ENCODE measurements around the gene KRT75. TPM values are rescaled to one million over a fixed set of nuclear protein-coding genes. Genes with fewer than 3 reads are reported as not detected.

KRT75 gene
- total and polyA plus RNA-seq, 2 donors (not counting 3 experiments of a cell fraction or from before 2014, with no cell fraction given): not detected

DNA sequence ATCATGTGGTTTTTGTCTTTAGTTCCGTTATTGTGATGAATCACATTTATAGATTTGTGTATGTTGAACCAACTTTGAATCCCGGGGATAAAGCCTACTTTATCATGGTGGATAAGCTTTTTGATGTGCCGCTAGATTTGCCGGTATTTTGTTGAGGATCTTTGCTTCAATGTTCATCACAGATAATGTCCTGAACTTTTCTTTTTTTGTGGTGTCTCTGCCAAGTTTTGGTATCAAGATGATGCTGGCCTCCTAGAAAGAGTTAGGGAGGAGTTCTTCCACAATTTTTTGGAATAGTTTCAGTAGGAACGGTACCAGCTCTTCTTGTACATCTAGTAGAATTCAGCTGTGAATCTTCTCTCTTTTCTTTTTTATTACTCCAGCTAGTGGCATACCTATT, 24.7 kb upstream of the KRT75 start:
- DNase-seq (ENCODE audit: low read depth, low spot score) (no peak), FAIRE-seq (no peak)
- Histone ChIP-seq H3K9me1 (replicated peaks; ENCODE audit: control insufficient read depth, extremely low read depth, insufficient read depth, low read length) (no peaks in the 10 kb centered on the region), H3K9me3 (replicated peaks; ENCODE audit: control insufficient read depth, insufficient read depth, low read length) (no peaks in the 10 kb centered on the region), H3K4me1 (ENCODE audit: control insufficient read depth, extremely low read depth, insufficient read depth, low read length) (no peaks in the 10 kb centered on the region), H3K27me3 (ENCODE audit: control insufficient read depth in 2 of 2, insufficient read depth in 2 of 2, low read length in 2 of 2) (peaks cover 5 to 8% of the 10 kb centered on the region in 2 experiments), H3K4me2 (ENCODE audit: insufficient read depth, low read length) (no peak overlapping the region), H3K9ac (replicated peaks; ENCODE audit: extremely low read depth, insufficient read depth, low read length) (no peak overlapping the region), H4K20me1 (replicated peaks; ENCODE audit: control insufficient read depth, extremely low read depth, insufficient read depth, low read length) (no peaks in the 10 kb centered on the region), H2AFZ (ENCODE audit: low read depth, low read length) (no peak overlapping the region), H3K36me3 (ENCODE audit: control insufficient read depth in 2 of 2, extremely low read depth in 1 of 2, insufficient read depth in 2 of 2, low read length in 2 of 2) (no peaks in the 10 kb centered on the region), H3K27ac (ENCODE audit: insufficient read depth, low read depth, low read length) (no peak overlapping the region), H3K79me2 (ENCODE audit: control insufficient read depth, insufficient read depth, low read length) (no peaks in the 10 kb centered on the region), H3K4me3 (replicated peaks in 1 of 3; ENCODE audit: insufficient read depth in 1 of 3, low read depth in 1 of 3, low read length in 3 of 3) (no peak overlapping the region)
- no TSS peak for BruUV-seq (replicated peaks)
- intact Hi-C loops (cut with micrococcal nuclease): no loop called here
- dilution Hi-C loops (cut with MboI; ENCODE audit: extremely low pct_ligation_motif_present, low sequenced_read_pairs): no loop called here
- POLR2A ChIA-PET: interaction anchor here (0.6 kb wide), 1 partner anchor 511 kb away, joined by 4 read pairs; no protein-coding TSS in a partner anchor
- CTCF ChIA-PET: no interaction called here
- TF ChIP-seq MYC (IDR thresholded peaks at IDR 0.05; ENCODE audit: low read depth, low read length) (no peak), POLR2A (IDR thresholded peaks at IDR 0.05; ENCODE audit: low read depth, low read length) (no peak), FOS (IDR thresholded peaks at IDR 0.05; ENCODE audit: borderline replicate concordance, insufficient read depth, low read length) (no peak), EZH2 (IDR thresholded peaks at IDR 0.05; ENCODE audit: borderline replicate concordance, low read depth, low read length, severe bottlenecking) (no peak), JUN (IDR thresholded peaks at IDR 0.05; ENCODE audit: borderline replicate concordance, insufficient read depth, insufficient read length, low read depth) (no peak)

DNA sequence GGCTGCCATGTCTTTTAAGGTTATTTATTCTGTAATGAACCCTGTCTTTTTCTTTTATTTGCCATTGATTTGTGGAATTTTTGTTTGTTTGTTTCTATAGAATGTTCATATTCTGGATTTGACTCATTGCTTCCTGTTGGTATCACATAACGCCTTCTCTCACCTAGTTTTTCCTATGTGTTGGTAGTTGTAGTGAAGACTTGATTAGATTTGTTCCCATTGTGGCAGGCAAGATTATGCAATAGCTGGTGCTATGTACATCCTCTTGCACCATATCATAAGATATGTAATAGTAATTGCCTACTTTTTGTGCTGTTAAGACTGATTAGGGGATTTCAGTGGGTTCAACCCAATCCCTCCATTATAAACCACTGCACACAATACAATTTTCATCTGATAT, 21.6 kb upstream of the KRT75 start:
- ChIA-PET POLR2A (no interaction called here), CTCF (no interaction called here)
- intact Hi-C loops (cut with micrococcal nuclease): no loop called here

More for the DNA sequence above, 21.6 kb upstream of the KRT75 start:
- no peaks in the 10 kb centered on the region for H3K9me3 ChIP-seq (replicated peaks; ENCODE audit: control insufficient read depth, insufficient read depth, low read length)
- no peaks in the 10 kb centered on the region for H3K79me2 ChIP-seq (ENCODE audit: control insufficient read depth, insufficient read depth, low read length)
- no peak overlapping the region for H3K9ac ChIP-seq (replicated peaks; ENCODE audit: extremely low read depth, insufficient read depth, low read length)
- H3K36me3 ChIP-seq (ENCODE audit: control insufficient read depth in 2 of 2, extremely low read depth in 1 of 2, insufficient read depth in 2 of 2, low read length in 2 of 2): no peaks in the 10 kb centered on the region
- FAIRE-seq (no peak), DNase-seq (ENCODE audit: low read depth, low spot score) (no peak)
- dilution Hi-C loops (cut with MboI; ENCODE audit: extremely low pct_ligation_motif_present, low sequenced_read_pairs): no loop called here
- no peak overlapping the region for H3K4me2 ChIP-seq (ENCODE audit: insufficient read depth, low read length)
- no peak overlapping the region for H3K27ac ChIP-seq (ENCODE audit: insufficient read depth, low read depth, low read length)
- peaks cover 7 to 9% of the 10 kb centered on the region in 2 experiments for H3K27me3 ChIP-seq (ENCODE audit: control insufficient read depth in 2 of 2, insufficient read depth in 2 of 2, low read length in 2 of 2)
- BruUV-seq (replicated peaks): no TSS peak
- H3K4me1 ChIP-seq (ENCODE audit: control insufficient read depth, extremely low read depth, insufficient read depth, low read length): no peaks in the 10 kb centered on the region
- TF ChIP-seq JUN (IDR thresholded peaks at IDR 0.05; ENCODE audit: borderline replicate concordance, insufficient read depth, insufficient read length, low read depth) (no peak), POLR2AphosphoS5 (IDR thresholded peaks at IDR 0.05; ENCODE audit: insufficient read depth, low read depth, low read length) (no peak), GATA2 (IDR thresholded peaks at IDR 0.05; ENCODE audit: insufficient read depth, insufficient read length, low read depth, low read length) (no peak), FOS (IDR thresholded peaks at IDR 0.05; ENCODE audit: borderline replicate concordance, insufficient read depth, low read length) (no peak), EZH2 (IDR thresholded peaks at IDR 0.05; ENCODE audit: borderline replicate concordance, low read depth, low read length, severe bottlenecking) (no peak), MYC (IDR thresholded peaks at IDR 0.05; ENCODE audit: low read depth, low read length) (no peak), POLR2A (IDR thresholded peaks at IDR 0.05; ENCODE audit: low read depth, low read length) (no peak)
- TF ChIP-seq, protein P1, sequence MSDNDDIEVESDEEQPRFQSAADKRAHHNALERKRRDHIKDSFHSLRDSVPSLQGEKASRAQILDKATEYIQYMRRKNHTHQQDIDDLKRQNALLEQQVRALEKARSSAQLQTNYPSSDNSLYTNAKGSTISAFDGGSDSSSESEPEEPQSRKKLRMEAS (IDR thresholded peaks at IDR 0.05; ENCODE audit: insufficient read depth, insufficient read length): no peak
- TF ChIP-seq, protein P2, sequence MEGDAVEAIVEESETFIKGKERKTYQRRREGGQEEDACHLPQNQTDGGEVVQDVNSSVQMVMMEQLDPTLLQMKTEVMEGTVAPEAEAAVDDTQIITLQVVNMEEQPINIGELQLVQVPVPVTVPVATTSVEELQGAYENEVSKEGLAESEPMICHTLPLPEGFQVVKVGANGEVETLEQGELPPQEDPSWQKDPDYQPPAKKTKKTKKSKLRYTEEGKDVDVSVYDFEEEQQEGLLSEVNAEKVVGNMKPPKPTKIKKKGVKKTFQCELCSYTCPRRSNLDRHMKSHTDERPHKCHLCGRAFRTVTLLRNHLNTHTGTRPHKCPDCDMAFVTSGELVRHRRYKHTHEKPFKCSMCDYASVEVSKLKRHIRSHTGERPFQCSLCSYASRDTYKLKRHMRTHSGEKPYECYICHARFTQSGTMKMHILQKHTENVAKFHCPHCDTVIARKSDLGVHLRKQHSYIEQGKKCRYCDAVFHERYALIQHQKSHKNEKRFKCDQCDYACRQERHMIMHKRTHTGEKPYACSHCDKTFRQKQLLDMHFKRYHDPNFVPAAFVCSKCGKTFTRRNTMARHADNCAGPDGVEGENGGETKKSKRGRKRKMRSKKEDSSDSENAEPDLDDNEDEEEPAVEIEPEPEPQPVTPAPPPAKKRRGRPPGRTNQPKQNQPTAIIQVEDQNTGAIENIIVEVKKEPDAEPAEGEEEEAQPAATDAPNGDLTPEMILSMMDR (IDR thresholded peaks at IDR 0.05; ENCODE audit: extremely low read depth in 1 of 2, insufficient read depth in 1 of 2, low read depth in 1 of 2, low read length in 2 of 2): no peak
- H4K20me1 ChIP-seq (replicated peaks; ENCODE audit: control insufficient read depth, extremely low read depth, insufficient read depth, low read length): no peaks in the 10 kb centered on the region
- H3K9me1 ChIP-seq (replicated peaks; ENCODE audit: control insufficient read depth, extremely low read depth, insufficient read depth, low read length): no peaks in the 10 kb centered on the region
- H3K4me3 ChIP-seq (replicated peaks in 1 of 3; ENCODE audit: insufficient read depth in 1 of 3, low read depth in 1 of 3, low read length in 3 of 3): no peak overlapping the region
- H2AFZ ChIP-seq (ENCODE audit: low read depth, low read length): no peak overlapping the region

Measured in endothelial cell of umbilical vein (primary cell).